ENCODE results near the gene ALOX15B.

- no peak for TF ChIP-seq REST (IDR thresholded peaks at IDR 0.05; ENCODE audit: low read depth, low read length)
- no peak for TF ChIP-seq CTCF (IDR thresholded peaks at IDR 0.05 in 2 of 3, conservative IDR thresholded peaks at IDR 0.05 in 1 of 3; ENCODE audit: control insufficient read depth in 2 of 3, extremely low read depth in 1 of 3, insufficient read depth in 1 of 3, low read depth in 3 of 3, low read length in 3 of 3)
These were observed 13.5 kb upstream of the ALOX15B start for GRCh38 chr17:8025176-8025911.
